Measurements from ENCODE around the gene LRFN2.

LRFN2 gene

DNA sequence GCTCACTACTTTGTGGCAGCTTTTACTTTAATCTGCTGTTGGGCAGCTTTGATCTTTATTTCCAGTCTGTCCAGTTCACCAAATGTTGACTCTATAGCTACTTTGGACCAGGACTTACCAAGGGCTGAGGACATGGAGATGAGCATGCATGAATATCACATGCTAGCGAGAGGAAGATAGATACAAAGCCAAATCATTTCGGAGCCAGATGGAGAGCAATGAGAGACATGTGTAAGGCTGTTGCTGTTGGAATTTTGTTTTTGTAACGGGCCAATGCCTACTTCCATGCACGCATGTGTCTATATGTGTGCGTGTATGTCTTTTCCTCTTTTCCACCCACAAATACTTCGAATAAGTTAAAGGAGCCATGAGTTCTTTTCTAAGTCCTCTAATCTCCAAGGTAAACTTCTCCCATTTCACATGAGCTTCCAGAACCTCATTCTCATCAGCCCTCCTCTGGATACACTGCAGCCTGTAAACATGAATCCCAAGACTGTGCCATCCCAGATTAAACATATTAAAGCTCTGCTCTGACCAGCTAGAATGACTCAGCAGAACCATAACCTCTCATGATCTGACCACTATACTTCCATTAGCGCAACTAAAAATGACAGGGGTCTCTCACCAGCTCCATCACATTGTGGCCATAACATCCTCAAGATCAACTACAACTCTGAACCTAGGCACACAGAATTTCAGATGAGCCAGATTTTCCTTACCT lies 160.7 kb downstream of the LRFN2 start:
- DNase-seq = no peak

DNA sequence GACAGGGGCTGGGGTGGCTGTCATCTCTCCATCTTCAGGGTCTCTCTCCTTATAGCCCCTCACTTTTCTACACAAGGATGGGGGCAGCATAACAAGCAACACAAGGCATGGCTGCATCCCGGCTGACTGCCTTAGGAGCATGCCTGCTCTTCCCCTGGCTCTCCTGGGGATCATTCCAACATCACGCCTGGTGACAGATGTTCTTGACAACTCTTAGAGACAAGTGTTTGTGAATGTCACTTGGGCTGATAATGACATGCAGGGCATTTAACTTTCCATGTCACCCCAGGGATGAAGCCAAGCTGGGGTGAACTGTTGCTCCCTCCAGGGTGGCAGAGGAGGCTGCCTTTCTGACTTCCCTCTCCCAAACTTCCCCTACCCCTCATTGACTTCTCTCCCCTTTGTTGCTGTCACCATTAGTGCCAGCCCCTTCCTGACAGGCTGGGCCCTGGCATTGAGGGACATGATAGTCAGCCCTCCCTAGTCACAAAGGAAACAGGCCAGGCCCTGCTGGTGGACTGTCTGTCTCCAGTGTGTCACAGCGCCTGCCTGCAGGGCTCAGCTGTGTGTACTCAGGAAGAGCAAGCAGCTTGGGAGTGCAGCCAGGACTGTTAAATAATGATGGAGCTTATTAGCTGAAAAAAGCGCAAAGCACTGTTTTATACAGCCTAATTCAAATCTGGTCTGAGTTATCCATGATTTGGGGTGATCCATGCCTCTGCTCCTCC lies 161.8 kb downstream of the LRFN2 start:
- DNase-seq = peak; percentile 61

DNA sequence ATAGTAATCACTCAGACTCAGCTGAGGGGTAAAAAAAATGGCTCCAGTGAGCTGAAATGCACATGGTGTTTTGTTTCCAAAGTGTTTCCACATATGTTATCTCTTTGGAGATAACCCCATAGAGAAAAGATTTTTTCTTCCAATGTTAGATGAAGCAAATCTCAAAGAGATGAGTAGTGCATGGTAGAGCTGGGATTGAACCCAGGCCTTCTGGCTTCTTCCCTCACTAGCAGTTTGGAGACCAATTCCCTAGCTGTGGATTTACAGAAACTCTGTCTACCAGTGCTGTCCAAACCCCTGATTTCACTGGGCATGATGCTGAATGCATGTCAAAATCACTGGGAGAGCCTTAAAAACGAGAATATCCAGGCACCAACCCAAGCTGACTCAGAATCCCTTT lies 165.1 kb downstream of the LRFN2 start:
- no peak for DNase-seq

DNA sequence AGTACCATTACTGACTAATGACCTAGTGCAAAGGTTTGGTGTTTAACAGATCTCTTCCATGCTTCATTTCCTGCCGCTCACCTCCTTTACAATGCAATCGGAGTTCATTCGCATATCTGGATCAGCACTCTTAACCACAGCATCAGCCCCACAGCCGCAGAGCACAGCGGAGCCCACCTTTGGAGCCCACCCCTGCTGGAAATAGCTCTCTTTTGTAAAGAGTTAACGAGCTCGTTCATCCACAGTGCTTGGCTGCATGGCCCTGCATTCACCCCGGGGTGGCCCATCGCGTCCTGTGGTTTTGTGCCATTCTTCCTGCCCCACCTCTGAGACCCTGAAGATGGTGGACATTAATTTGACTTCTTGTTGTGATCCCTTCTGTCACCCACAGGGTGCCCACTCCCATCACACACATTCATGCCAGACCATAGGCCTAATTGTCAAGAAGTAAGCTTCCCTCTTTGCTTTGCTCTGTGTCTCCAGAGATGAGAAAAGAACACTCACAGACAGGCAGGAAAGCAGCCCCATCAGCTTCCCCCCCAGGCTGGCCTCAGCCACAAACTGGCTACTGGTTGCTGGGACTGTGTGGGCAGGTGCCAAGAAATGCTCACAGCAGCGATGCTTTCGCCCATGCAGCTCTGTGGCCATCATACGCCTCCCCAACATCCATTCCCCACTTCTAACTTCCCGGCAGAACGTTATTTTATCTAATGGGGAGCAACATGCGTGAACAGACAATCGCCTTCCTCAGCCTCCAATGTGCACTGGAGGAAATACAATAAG lies 167.0 kb downstream of the LRFN2 start:
- no peak for DNase-seq

DNA sequence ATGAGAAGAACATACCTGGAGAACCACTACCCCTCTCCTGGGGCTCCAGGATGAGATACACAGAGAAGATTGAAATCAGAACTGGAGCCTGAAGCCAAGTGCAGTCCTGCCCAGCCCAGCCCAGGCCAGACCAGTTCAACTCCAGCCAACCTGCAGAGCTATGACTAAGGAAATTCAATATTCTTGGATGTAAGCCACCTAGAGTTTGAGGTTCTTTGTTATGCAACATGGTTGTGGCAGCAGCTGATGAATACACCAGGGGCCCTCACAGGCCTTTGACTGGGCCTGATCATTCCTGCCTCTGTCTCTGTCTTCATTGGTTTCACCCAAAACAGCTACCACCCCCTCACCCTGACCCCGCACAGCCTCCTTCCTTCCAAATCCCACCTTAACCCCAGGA lies 167.8 kb downstream of the LRFN2 start:
- DNase-seq = no peak

DNA sequence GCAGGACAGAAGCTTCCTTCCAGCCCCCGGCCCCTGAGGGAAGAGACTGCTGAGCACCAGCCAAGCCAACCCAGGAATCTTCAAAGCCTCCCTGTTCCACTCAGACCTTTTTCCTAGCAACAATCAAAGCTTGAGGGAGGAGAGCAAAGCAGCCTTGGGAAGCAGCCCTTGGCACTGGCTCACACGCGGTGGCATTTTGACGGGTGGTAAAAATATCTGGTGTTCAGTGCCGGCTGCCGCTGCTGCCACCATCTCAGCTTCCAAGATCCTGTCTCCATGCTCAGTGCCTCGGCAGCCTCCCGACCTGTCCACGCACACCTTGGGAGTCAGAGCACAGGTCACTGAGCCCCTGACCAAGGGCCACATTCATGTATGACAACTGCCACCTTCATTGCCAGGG lies 170.1 kb downstream of the LRFN2 start:
- no peak for DNase-seq

DNA sequence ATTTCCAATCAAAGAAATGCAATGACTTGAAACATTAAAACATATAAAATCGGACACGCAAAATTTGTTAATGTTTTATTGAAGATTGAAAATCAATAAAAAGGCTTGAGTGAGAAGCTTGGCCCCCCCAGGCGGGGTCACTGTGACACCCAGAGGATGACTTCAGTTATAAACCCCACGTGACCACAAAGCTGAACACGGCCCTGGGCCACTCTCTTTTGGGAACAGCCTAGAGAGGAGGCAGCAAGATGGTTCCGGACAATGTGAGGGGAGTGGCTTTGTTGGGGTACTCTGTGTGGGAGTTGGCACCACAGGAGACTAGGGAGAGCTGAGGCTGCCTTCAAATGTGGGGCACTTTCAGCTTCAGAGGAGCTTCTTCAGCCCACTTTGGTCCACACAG lies 172.5 kb downstream of the LRFN2 start:
- no peak for DNase-seq

DNA sequence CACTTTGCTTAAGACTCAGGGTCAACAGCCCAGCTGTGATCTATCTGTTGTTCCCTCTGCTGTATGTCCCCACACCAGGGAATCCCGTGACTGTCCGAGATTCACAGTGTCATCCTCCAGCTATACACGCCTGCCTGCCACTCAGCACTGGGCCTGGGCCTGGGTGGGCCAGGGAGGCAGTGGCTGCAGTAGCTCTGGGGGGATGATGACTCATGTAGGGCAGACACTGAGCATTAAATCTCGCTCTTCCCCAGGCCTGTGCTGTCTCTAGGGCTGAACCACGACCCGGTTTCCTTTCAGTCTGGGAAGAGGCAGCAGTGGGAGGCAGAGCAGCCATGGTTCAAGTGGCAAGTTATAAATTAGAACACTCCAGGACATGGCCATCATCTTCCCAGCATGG lies 173.9 kb downstream of the LRFN2 start:
- no peak for DNase-seq

DNA sequence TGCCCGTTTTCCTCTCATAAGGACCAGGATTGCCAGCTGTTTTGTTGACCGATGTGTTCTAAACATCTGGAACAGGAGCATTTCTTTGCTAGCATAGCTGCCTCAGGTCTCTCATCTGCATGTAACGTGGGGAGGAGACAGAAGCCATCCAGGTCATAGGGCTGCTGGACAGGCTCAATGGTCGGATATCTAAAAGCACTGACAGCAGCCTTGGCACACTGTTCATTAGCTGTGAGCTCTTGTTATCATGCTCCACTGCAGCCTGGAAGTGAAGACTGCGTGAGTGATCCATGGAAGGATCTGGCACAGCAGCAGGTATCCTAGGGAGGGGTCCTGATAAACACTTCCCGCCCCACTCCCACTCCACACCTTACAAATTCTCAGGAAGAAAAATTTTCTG lies 175.3 kb downstream of the LRFN2 start:
- no peak for DNase-seq

DNA sequence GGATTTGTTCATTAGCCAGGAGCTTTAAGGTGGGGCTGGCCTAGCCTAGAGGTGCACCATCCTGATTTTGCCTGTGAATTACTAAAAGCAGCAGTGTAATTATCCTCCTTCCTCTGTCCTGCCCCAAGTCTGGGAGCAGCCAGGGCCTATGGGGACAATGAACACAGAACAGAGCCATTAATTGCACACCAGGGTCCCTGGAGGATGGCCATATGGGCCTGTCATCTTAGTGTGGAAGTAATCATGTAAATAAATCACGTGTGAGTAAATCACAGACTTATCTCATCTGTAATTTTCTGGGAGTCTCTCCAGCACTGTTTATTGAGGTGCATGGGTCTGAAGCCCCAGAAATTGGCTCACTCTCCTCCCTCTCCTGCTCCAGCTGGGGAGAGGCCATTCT lies 176.3 kb downstream of the LRFN2 start:
- no peak for DNase-seq

DNA sequence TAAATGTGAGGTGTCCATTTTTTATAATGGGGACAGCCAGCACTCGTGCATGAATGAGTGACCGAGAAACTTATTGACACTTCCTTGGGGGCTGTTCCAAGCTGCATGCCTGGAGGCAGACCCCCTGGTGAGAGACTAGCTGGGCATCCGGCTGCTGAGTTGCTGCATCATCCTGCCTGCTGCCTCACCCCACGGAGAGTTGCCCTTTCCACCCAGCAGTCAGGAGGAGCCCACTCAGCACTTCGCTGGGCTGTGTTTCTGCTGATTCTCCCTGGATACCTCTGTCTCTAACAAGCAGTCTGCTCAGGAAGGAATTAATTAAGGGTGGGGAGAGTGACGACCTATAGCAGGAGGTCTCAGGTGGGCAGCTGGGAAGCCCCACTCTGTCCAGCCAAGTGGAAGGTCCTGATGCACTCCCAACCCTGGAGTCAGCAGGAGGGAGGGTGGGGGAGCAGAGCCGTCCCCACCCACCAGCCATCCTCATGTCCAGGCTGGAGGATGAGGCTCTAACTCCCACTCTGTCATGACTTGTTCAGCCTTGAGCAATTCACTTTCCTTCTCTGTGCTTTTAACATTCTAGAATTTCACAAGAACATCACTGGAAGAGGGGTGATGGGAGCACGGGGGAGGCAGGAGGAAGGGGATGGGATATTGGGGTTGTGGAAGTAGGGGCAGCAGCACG lies 177.3 kb downstream of the LRFN2 start:
- no peak for DNase-seq

DNA sequence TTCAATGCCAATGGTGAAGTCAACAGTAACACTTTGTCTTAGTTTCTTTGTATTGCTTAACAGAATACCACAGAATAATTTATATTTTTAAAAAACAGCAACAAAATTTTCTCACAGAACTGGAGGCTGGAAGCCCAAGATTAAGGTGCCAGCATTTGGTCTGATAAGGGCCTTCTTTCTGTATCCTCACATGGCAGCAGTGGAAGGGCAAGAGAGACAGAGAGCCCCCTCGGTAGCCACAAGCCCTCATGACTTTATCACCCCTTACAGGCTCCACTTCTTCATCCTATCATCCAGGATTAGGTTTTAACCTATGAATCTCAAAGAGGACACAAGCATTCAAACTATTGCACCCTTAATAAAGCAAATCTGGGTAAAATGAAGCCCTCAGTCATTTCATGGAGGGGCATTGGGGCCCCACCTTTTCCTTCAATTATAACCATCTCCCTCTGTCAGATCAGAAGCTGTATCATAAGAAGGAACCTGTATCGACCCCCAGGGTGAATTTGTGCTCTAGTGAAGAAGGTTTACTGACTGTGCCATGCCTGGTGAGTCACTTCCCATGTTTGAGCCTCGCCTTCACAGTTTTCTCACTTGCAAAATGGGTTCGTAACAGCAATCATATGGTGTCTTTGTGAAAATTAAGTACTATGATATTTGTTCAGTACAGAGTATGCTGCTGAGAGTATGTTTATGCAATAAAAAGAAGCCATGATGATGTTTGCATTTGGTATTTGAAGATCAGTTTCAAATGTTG lies 178.2 kb downstream of the LRFN2 start:
- no peak for DNase-seq

DNA sequence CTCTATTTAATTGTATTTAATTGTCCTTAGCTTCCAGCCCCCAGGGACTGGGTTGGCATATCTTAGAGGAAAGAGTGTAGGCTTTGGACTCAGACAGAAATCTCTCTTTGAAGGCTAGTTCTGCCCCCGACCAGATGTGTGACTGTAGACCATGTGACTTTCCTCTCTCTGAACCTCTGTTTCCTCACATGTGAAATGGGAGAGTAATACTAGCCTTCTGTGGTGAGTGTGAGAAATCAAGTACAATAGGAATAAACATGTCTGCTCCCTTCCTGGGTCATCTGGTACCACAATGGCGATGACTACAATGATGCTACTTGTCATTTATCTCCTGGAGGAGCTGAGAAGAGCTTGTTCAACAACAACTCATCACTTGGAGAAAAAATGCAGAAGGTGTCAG lies 179.9 kb downstream of the LRFN2 start:
- DNase-seq = no peak

DNA sequence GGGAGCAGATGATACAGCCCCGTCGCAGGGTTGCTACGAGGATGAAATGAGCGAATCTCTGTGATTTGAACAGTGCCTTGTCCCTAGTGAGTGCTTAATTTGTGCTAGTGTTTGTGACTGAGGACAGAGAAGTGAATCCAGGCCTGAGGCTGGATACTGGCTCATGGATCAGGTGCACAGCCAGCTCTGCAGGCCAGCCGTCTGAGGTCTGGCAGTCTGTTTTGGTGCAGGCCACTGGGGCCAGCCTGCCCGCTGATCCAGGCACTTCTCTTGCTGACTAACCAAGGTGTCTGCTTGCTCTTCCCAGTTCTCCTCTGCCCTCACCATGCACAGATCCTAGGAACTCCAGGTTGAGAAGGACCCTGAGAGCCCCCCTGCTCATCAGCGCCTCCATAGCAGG lies 181.0 kb downstream of the LRFN2 start:
- DNase-seq = no peak

DNA sequence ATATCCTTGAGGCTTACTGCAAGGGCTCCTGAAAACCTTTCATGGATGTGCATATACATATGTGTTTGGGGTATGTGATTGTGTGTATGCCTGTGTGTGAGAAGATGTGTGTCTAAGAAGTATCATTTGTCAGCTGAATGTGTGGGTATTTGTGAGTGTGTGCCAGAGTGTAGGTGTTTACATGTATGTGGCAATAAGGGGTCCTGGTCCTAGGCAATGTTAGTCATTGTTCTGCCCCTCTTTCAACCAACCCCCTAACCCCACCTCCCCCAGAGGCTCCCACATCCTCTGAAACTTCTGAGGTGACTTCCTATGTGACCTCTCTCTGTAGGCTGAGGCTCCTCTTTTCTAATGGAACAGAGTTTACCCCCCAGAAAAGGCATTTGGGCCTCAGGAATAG lies 186.4 kb downstream of the LRFN2 start:
- DNase-seq = no peak

DNA sequence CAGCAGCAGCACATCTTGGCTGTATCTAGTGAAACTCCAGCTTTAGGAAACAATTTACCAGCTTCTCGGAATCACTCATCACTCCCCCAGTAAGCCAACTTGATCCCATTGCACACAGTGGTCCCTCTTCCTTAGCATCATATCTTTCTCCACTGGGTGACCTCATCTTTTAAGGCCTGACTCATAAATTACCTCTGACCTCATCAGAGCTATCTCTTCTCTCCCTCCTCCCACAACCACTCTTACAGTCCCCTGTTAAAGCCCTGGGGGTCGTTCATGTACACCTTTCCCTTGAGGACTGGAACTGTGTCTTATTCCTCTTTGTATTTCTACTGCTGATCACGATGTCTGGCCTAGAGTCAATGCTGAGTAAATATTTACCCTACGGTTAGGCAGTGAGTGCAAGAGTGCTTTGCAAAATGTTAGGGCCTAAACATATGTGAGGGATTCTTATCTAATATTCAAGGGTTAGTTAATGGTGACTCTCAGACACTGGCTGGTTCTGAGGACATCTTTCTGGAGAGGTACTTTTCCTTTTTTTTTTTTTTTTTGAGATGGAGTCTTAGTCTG lies 187.2 kb downstream of the LRFN2 start:
- DNase-seq = peak; percentile 59

DNA sequence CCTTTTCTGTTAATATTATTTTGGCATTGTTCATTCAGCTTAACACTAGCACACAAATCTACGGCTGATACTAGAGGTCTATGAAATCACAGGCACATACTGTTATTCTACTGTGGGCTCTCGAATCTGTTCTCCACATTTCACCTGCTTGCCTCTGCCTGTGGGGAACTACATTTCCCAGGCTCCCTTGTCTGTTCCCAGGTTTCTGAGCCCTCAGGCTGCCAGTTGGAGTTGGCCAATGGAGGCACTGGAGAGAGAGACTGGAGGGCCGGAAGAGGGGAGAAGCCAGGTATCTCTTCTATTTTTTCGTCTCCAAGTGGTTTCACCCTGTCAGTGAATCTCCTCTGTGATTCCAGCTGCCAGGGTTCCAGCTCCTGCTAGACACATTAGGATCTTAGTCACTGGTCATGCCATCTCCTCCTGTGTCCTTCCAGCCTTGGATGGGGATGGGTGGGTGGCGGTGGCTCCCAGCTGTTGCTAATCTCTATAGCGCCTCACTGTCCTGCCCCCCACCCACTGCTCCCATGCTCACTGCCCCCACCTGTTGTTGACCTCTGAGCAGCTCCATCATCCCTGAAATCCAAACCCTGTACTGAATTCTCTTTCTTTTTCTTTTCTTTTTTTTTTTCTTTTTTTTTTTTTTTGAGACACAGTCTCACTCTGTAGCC lies 188.2 kb downstream of the LRFN2 start:
- no peak for DNase-seq

DNA sequence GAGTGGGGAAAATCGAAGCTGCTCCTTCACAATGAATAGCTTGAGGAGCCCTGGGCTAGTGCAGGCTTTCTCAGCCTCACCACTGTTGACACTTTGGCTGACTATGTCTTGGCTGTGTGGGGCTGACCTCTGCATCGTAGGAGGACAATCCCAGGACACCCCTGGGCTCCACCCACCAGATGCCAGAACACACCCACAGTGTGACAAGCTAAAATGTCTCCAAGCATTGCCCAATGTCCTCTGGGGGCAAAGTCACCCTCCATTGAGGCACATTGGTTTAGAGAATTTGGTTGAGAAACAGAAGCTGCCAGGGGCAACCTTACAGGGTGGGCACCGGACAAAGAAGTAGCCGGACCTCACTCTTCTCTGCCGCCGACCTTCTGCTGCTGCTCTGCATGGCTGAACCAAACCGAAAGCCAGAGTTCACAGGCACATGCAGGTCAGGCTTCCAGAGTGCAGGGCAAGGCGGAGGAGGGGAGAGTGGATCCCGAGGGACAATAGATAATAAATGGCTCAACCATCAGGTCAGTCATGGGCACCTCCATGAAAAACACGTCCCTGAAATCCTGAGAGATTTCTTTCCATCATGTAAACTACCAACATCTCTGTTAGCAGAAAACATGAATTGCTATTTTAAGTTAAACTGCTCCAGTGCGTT lies 189.0 kb downstream of the LRFN2 start:
- no peak for DNase-seq

DNA sequence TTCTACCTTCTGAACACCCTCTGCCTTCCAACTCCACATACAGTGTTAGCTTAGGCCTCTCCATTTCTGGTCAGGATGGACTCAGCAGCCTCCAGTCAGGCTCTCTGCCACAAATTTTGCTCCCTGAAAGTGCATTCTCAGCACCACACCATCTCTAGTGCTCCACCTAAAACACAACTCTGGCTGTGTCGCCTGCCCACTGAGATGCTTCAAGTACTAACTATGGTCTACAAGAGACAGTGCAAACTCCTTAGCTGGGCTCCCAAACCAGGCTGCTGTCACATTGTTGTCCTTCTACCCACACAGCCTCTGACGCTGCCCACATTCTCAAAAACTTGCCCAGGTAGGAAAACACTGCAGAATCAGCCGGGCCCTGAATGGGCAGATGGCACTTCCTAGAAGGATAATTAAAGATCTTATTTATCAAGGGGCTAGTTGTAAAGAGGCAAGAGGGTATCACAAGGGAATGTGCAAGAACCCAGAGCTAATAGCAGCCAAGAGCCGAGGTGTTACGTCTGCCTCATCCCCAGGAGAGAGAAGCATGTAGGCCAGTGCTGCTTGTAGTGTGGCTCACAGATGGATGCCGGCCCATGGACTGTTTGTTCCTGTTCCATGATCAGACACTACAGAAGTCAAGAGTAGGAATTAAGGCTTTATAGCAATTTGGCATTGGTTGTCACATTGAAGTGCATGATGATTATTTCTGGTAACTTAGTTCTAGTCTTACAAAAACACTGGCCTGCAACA lies 189.7 kb downstream of the LRFN2 start:
- no peak for DNase-seq

DNA sequence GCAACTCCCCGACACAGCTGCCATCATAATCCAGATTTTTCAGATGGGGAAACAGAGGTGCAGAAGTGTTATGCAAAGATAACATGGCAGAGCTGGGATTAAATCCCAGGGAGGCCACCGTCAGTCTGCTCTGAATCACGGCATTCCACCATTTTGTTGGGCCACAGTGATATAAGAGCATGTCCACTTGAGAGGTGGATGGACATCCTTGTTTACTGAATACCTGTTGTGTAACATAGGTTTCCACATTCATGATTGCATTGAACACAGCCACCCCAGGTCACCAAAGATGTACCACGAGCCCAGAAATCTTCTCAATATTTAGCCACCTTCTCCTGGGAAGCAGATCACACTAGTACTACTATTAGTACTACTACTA lies 191.5 kb downstream of the LRFN2 start:
- no peak for DNase-seq
